MM.1S (cell line): ENCODE data around the gene CUBN.
A peak's percentile ranks its signal among the peaks of the same experiment; 100 is the strongest.

Source experiments
- DNase-seq: peaks from one replicate; pipeline ENCODE4 v3.0.0-alpha.2; 2015
- H2AFZ ChIP-seq: fragments of 300-600 bp; sonication (generic); 2 replicates; pipeline ENCODE4 v1.6.0; 2016; ENCODE audit warnings: antibody characterized with exemption, low read length
- H3F3A ChIP-seq: fragments of 300-600 bp; sonication (generic); 2 replicates; pipeline ENCODE4 v1.6.1; 2016; ENCODE audit warnings: mild to moderate bottlenecking, antibody characterized with exemption, low read length, moderate library complexity, mixed read lengths; ENCODE audit not compliant: insufficient read depth
- H3K27ac ChIP-seq: fragments of 300-600 bp; sonication (generic); 2 replicates; pipeline ENCODE4 v1.5.1; 2016; ENCODE audit warnings: mild to moderate bottlenecking, low read length
- H3K27me3 ChIP-seq: fragments of 300-600 bp; sonication (generic); replicated peaks from 2 replicates; pipeline ENCODE4 v1.6.0; 2016; ENCODE audit warnings: low read length; ENCODE audit not compliant: insufficient read depth
- H3K36me3 ChIP-seq: fragments of 300-600 bp; sonication (generic); replicated peaks from 2 replicates; pipeline ENCODE4 v1.6.1; 2016; ENCODE audit warnings: mild to moderate bottlenecking, low read length, mixed read lengths; ENCODE audit not compliant: insufficient read depth
- H3K4me1 ChIP-seq: fragments of 300-600 bp; sonication (generic); 2 replicates; pipeline ENCODE4 v1.6.1; 2016; ENCODE audit warnings: low read length, mixed read lengths
- H3K4me2 ChIP-seq: fragments of 300-600 bp; sonication (generic); 2 replicates; pipeline ENCODE4 v1.6.0; 2016; ENCODE audit warnings: low read depth, low read length
- H3K4me3 ChIP-seq: fragments of 300-600 bp; sonication (generic); 2 replicates; pipeline ENCODE4 v1.5.1; 2016; ENCODE audit warnings: low read length, mixed read lengths
- H3K79me2 ChIP-seq: fragments of 300-600 bp; sonication (generic); 2 replicates; pipeline ENCODE4 v1.6.1; 2016; ENCODE audit warnings: mixed run types, low read length, mixed read lengths
- H3K9ac ChIP-seq: fragments of 300-600 bp; sonication (generic); 2 replicates; pipeline ENCODE4 v1.6.1; 2016; ENCODE audit warnings: low read length, mixed read lengths
- H3K9me2 ChIP-seq: fragments of 300-600 bp; sonication (generic); replicated peaks from 2 replicates; pipeline ENCODE4 v1.6.1; 2016; ENCODE audit warnings: mild to moderate bottlenecking, low read length, mixed read lengths; ENCODE audit not compliant: insufficient read depth
- H3K9me3 ChIP-seq: fragments of 300-600 bp; sonication (generic); replicated peaks from 2 replicates; pipeline ENCODE4 v1.6.1; 2016; ENCODE audit warnings: mild to moderate bottlenecking, low read length, mixed read lengths; ENCODE audit not compliant: insufficient read depth
- H4K20me1 ChIP-seq: fragments of 300-600 bp; sonication (generic); 2 replicates; pipeline ENCODE4 v1.6.1; 2016; ENCODE audit warnings: mild to moderate bottlenecking, low read length, moderate library complexity, mixed read lengths; ENCODE audit not compliant: insufficient read depth
- EZH2 ChIP-seq: fragments of 300-600 bp; sonication (generic); optimal IDR thresholded peaks from 2 replicates; pipeline ENCODE3; 2017; ENCODE audit warnings: low read depth, mild to moderate bottlenecking, antibody characterized with exemption, low read length, mixed read lengths
- EZH2phosphoT487 ChIP-seq: fragments of 300-600 bp; sonication (generic); IDR thresholded peaks from 2 replicates; pipeline ENCODE4 v1.6.1; 2018; ENCODE audit warnings: antibody characterized with exemption, low read length
- TF ChIP-seq, protein P1 (sequence below): fragments of 300-600 bp; sonication (generic); IDR thresholded peaks from 2 replicates; pipeline ENCODE4 v1.5.1; 2016; ENCODE audit warnings: antibody characterized with exemption, low read length, mixed read lengths

Gene CUBN

DNA sequence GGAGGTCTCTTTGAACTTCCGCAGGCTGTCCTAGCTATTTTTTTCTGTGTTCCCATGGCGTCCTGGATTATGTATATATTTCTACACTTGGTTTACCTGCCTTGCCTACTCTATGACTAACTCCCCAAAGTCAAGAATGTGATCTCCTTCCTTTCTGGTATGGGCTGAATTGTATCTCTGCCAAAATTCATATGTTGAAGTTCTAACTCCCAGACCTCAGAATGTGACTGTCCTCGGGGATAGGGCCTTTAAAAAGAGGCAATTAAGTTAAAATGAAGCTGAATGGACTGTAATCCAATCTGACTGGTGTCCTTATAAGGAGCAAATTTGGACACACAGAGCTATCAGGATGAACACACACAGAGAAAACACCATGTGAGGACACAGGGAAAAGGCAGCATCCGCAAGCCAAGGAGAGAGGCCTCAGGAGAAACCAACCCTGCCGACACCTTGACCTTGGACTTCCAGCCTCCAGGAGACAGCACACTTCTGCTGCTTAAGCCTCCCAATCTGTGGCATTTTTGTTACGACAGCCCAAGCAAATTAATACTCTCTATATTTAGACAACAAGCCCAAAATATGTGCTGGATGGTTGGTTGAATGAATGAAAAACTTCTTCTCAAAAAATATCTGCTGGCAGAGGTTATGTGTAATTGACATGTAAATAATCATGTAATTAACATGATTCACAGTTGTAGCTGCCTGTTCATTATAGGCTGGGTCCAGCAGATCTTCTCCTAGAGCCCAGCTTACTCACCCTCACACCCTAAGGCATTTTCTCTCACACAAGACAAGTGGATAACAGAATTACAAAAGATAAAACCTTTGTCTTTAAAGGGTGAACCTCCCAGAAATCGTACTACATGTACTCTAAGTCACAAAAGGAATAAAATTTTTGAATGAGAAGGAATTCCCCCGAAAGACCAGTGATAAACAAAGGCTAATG is 123.7 kb downstream of the CUBN start:
- no peak for DNase-seq
- no peaks in the 10 kb centered on the region for H3K27me3 ChIP-seq

GRCh38 chr10:17004801-17005380 is 124.7 kb downstream of the CUBN start:
- DNase-seq, result no peak
- peaks cover 14% of the 10 kb centered on the region; the same call in 1 of the 2 replicates for H3F3A ChIP-seq

More for the DNA sequence above, 123.7 kb downstream of the CUBN start:
- Histone ChIP-seq H3K9ac (no peak overlapping the region), H3K36me3 (no peaks in the 10 kb centered on the region), H3K4me3 (no peak overlapping the region), H4K20me1 (no peaks in the 10 kb centered on the region), H3F3A (peaks cover 14% of the 10 kb centered on the region; the same call in 1 of the 2 replicates), H2AFZ (no peak overlapping the region), H3K9me3 (no peaks in the 10 kb centered on the region), H3K79me2 (no peaks in the 10 kb centered on the region), H3K9me2 (no peaks in the 10 kb centered on the region), H3K4me1 (peaks cover 20% of the 10 kb centered on the region), H3K27ac (no peak overlapping the region), H3K4me2 (no peak overlapping the region)
- TF ChIP-seq EZH2phosphoT487, result no peak
- TF ChIP-seq, protein P1, sequence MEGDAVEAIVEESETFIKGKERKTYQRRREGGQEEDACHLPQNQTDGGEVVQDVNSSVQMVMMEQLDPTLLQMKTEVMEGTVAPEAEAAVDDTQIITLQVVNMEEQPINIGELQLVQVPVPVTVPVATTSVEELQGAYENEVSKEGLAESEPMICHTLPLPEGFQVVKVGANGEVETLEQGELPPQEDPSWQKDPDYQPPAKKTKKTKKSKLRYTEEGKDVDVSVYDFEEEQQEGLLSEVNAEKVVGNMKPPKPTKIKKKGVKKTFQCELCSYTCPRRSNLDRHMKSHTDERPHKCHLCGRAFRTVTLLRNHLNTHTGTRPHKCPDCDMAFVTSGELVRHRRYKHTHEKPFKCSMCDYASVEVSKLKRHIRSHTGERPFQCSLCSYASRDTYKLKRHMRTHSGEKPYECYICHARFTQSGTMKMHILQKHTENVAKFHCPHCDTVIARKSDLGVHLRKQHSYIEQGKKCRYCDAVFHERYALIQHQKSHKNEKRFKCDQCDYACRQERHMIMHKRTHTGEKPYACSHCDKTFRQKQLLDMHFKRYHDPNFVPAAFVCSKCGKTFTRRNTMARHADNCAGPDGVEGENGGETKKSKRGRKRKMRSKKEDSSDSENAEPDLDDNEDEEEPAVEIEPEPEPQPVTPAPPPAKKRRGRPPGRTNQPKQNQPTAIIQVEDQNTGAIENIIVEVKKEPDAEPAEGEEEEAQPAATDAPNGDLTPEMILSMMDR, result no peak
- no peak for TF ChIP-seq EZH2

GRCh38 chr10:17003651-17004286 is 125.8 kb downstream of the CUBN start:
- Histone ChIP-seq H3K9me2 (no peaks in the 10 kb centered on the region), H4K20me1 (no peaks in the 10 kb centered on the region), H3K9me3 (no peaks in the 10 kb centered on the region), H3K4me2 (no peak overlapping the region), H3K79me2 (no peaks in the 10 kb centered on the region), H3K4me3 (no peak overlapping the region), H3K9ac (no peak overlapping the region), H3K27ac (0 out of 2 replicates have a peak overlapping the region, but pooled peaks have one; percentile 2), H3F3A (peaks cover 14% of the 10 kb centered on the region; the same call in 1 of the 2 replicates), H3K36me3 (no peaks in the 10 kb centered on the region), H2AFZ (no peak overlapping the region), H3K27me3 (no peaks in the 10 kb centered on the region), H3K4me1 (peaks cover 20% of the 10 kb centered on the region)
- DNase-seq, result no peak
- TF ChIP-seq EZH2phosphoT487 (no peak), EZH2 (no peak)
- TF ChIP-seq, protein P1, result no peak

More at GRCh38 chr10:17004801-17005380, 124.7 kb downstream of the CUBN start:
- no peaks in the 10 kb centered on the region for H4K20me1 ChIP-seq
- no peaks in the 10 kb centered on the region for H3K79me2 ChIP-seq
- no peaks in the 10 kb centered on the region for H3K36me3 ChIP-seq
- no peak overlapping the region for H2AFZ ChIP-seq
- H3K4me1 ChIP-seq, result peaks cover 20% of the 10 kb centered on the region
- H3K27me3 ChIP-seq, result no peaks in the 10 kb centered on the region
- H3K9me2 ChIP-seq, result no peaks in the 10 kb centered on the region
- H3K27ac ChIP-seq, result no peak overlapping the region
- H3K4me2 ChIP-seq, result no peak overlapping the region
- no peaks in the 10 kb centered on the region for H3K9me3 ChIP-seq
- H3K4me3 ChIP-seq, result no peak overlapping the region
- TF ChIP-seq, protein P1, result no peak
- TF ChIP-seq EZH2phosphoT487 (no peak), EZH2 (no peak)
- no peak overlapping the region for H3K9ac ChIP-seq
